GM12878 (cell line): ENCODE results near the gene RGS14. TPM values are rescaled to one million over a fixed set of nuclear protein-coding genes. Genes with fewer than 3 reads are reported as not detected.

Experiments
- ATAC-seq: fragments of 200-7000 bp; cut with Tn5 transposase; 3 replicates; pipeline ENCODE4 v1.9.1; 2020; ENCODE audit warnings: mild to moderate bottlenecking, moderate library complexity
- BruUV-seq: library from RNA; stranded (reverse); fragments of 400-500 nt; replicated peaks from 2 replicates; lab custom pipeline; 2021; lab: Mats Ljungman, UMichigan
- CTCF ChIA-PET: fragments of 300-600 bp; sonication (Branson Sonifier 250); formaldehyde crosslinking; extraction: SDS; loops from one replicate; lab custom pipeline; 2021; ENCODE audit warnings: inconsistent platforms; lab: Yijun Ruan, JAX
- POLR2A ChIA-PET: fragments of 350-600 bp; formaldehyde crosslinking; extraction: SDS; loops from one replicate; lab custom pipeline; 2021; ENCODE audit warnings: inconsistent platforms; lab: Charles Lee
- RAD21 ChIA-PET: fragments of 300-600 bp; sonication (Branson Sonifier 250); formaldehyde crosslinking; loops from one replicate; lab custom pipeline; 2023; ENCODE audit warnings: antibody characterized with exemption; ENCODE audit not compliant: unreplicated experiment; lab: Charles Lee
- SMC1A ChIA-PET: fragments of 300-600 bp; sonication (Branson Sonifier 250); formaldehyde crosslinking; loops from one replicate; lab custom pipeline; 2023; ENCODE audit not compliant: unreplicated experiment, uncharacterized antibody; lab: Charles Lee
- DNase-seq: peaks from one replicate; pipeline ENCODE4 v3.0.0-alpha.2; 2011; ENCODE audit warnings: low read depth, low spot score
- FAIRE-seq: peaks from 3 replicates; lab custom pipeline; 2011; peaks lifted over from hg19 to GRCh38; lab: Jason Lieb, UNC
- H2AFZ ChIP-seq: 2 replicates; pipeline ENCODE4 v1.6.0; 2011; ENCODE audit warnings: low read depth, low read length, control low read depth; ENCODE audit not compliant: control insufficient read depth
- H3K27ac ChIP-seq: 2 replicates; pipeline ENCODE4 v1.5.1; 2011; ENCODE audit warnings: control low read depth; ENCODE audit not compliant: control insufficient read depth, insufficient read depth
- H3K27me3 ChIP-seq, 2 experiments: replicated peaks in 1 of 2; 2 replicates each; pipeline versions ENCODE4 v1.6.0 to v1.6.1; 2011; ENCODE audit warnings: low read length in 1 of 2; ENCODE audit not compliant: control insufficient read depth in 2 of 2, insufficient read depth in 2 of 2
- H3K36me3 ChIP-seq, 2 experiments: 2 replicates each; pipeline ENCODE4 v1.5.1; 2011; ENCODE audit warnings: low read length in 1 of 2; ENCODE audit not compliant: control insufficient read depth in 2 of 2, insufficient read depth in 2 of 2
- H3K4me1 ChIP-seq: 2 replicates; pipeline ENCODE4 v1.6.1; 2011; ENCODE audit warnings: mild to moderate bottlenecking, low read length, moderate library complexity, mixed read lengths; ENCODE audit not compliant: control insufficient read depth, insufficient read depth
- H3K4me2 ChIP-seq: 2 replicates; pipeline ENCODE4 v1.6.0; 2011; ENCODE audit warnings: control low read depth; ENCODE audit not compliant: control insufficient read depth, insufficient read depth
- H3K4me3 ChIP-seq: fragments of 200-600 bp; sonication (generic); 2 replicates; pipeline ENCODE4 v1.5.1; 2016
- H3K79me2 ChIP-seq: 2 replicates; pipeline ENCODE4 v1.6.0; 2011; ENCODE audit warnings: low read length; ENCODE audit not compliant: control insufficient read depth, insufficient read depth
- H3K9ac ChIP-seq: 2 replicates; pipeline ENCODE4 v1.8.0; 2011; ENCODE audit warnings: low read length, control low read depth, mixed read lengths; ENCODE audit not compliant: control insufficient read depth, insufficient read depth
- H3K9me3 ChIP-seq: replicated peaks from 3 replicates; pipeline ENCODE4 v1.5.1; 2011; ENCODE audit warnings: mild to moderate bottlenecking, low read length; ENCODE audit not compliant: control insufficient read depth, insufficient read depth
- H4K20me1 ChIP-seq: 2 replicates; pipeline ENCODE4 v1.6.0; 2011; ENCODE audit not compliant: control insufficient read depth, insufficient read depth
- BCLAF1 ChIP-seq: fragments of 450-650 bp; IDR thresholded peaks from 2 replicates; pipeline ENCODE4 v1.6.1; 2017; ENCODE audit warnings: antibody characterized with exemption, mild to moderate bottlenecking, moderate library complexity
- BHLHE40 ChIP-seq, 2 experiments: fragments of 450-650 bp in 1 of 2; IDR thresholded peaks; 2 replicates each; pipeline ENCODE4 v1.6.1; 2011 to 2017; ENCODE audit warnings: low read depth in 2 of 2, borderline replicate concordance in 1 of 2, improper control_type of control experiment in 1 of 2, low read length in 1 of 2, mild to moderate bottlenecking in 1 of 2
- EGR1 ChIP-seq, 2 experiments: IDR thresholded peaks; 1 replicate in 1 of 2; 2 replicates in 1 of 2; pipeline ENCODE4 v1.6.1; 2011 to 2012; ENCODE audit warnings: low read depth in 2 of 2, low read length in 2 of 2, borderline replicate concordance in 1 of 2, mild to moderate bottlenecking in 1 of 2, moderate library complexity in 1 of 2
- ESRRA ChIP-seq: IDR thresholded peaks from 2 replicates; pipeline ENCODE4 v1.6.1; 2012; ENCODE audit warnings: mild to moderate bottlenecking, low read length, improper control_type of control experiment
- IKZF2 ChIP-seq, 2 experiments: fragments of 450-650 bp; IDR thresholded peaks; 2 replicates each; pipeline ENCODE4 v1.6.1; 2017; ENCODE audit warnings: mild to moderate bottlenecking in 2 of 2, moderate library complexity in 2 of 2
- MAX ChIP-seq: IDR thresholded peaks from 2 replicates; pipeline ENCODE4 v1.6.1; 2012; ENCODE audit warnings: low read depth, low read length, improper control_type of control experiment
- NR2C2 ChIP-seq: IDR thresholded peaks from 2 replicates; pipeline ENCODE4 v1.6.1; 2011; ENCODE audit warnings: borderline replicate concordance, low read depth; ENCODE audit not compliant: control insufficient read depth, insufficient read length
- RELA ChIP-seq: fragments of 450-650 bp; IDR thresholded peaks from 2 replicates; pipeline ENCODE4 v1.8.0; 2014; ENCODE audit warnings: borderline replicate concordance; ENCODE audit not compliant: partially characterized antibody
- SREBF2 ChIP-seq: IDR thresholded peaks from 2 replicates; pipeline ENCODE4 v1.6.1; 2012; ENCODE audit warnings: mild to moderate bottlenecking, low read length
- STAT1 ChIP-seq: fragments of 450-650 bp; conservative IDR thresholded peaks from 2 replicates; pipeline ENCODE4 v1.6.1; 2014; ENCODE audit warnings: antibody characterized with exemption, mild to moderate bottlenecking
- SUZ12 ChIP-seq: fragments of 200-600 bp; sonication (generic); IDR thresholded peaks from one replicate; pipeline ENCODE4 v1.6.1; 2018; ENCODE audit warnings: antibody characterized with exemption, mild to moderate bottlenecking; ENCODE audit not compliant: unreplicated experiment
- YY1 ChIP-seq: IDR thresholded peaks from 2 replicates; pipeline ENCODE4 v1.6.1; 2011; ENCODE audit warnings: low read depth, mild to moderate bottlenecking, low read length
- ZNF217 ChIP-seq: fragments of 450-650 bp; IDR thresholded peaks from 2 replicates; pipeline ENCODE4 v1.6.1; 2017; ENCODE audit warnings: antibody characterized with exemption, mild to moderate bottlenecking
- WGBS: methylation state at CpG from one replicate; pipeline ENCODE4 v1.1.6; 2016; ENCODE audit warnings: low lambda C conversion rate; ENCODE audit not compliant: insufficient replicate concordance, insufficient coverage; ENCODE audit errors: missing lambda C conversion rate; 5-methylcytosine and 5-hydroxymethylcytosine counted together
- in situ Hi-C: fragments of 300-500 bp; cut with MboI; formaldehyde crosslinking; loops from 9 replicates; pipeline ENCODE4 v1.14.3; 2018; ENCODE audit warnings: mixed read lengths
- intact Hi-C: fragments of 100-400 bp; cut with micrococcal nuclease; formaldehyde crosslinking; loops from one replicate; pipeline ENCODE4 v1.14.2; 2022; ENCODE audit not compliant: unreplicated experiment
- polyA plus RNA-seq, 11 experiments: library from polyadenylated mRNA; depleted of rRNA in 4 of 11; unstranded in 6 of 11; stranded (reverse) in 5 of 11; fragments of >200 nt; fragmentation: Nextera tagmentation in 4 of 11; fragmentation: Illumina TruSeq in 1 of 11; extraction: Ambion mirVana in 4 of 11; extraction: Trizol in 1 of 11; gene quantifications; 1 replicate in 1 of 11; 2 replicates in 10 of 11; pipeline versions ENCODE4 v1.2.1 to v1.2.3, GENCODE V29; 2011 to 2016; ENCODE audit warnings: inconsistent platforms in 2 of 11, missing spikeins in 2 of 11, low read depth in 1 of 11
- total RNA-seq, 4 experiments: library from RNA; depleted of rRNA in 3 of 4; stranded (reverse); fragments of >200 nt in 3 of 4; fragmentation: Illumina TruSeq in 1 of 4; extraction: Trizol in 1 of 4; gene quantifications; 2 replicates each; pipeline versions ENCODE4 v1.2.1 to v1.2.3, GENCODE V29; 2013 to 2021

The RGS14 gene
- total and polyA plus RNA-seq, 10 of the 15 experiments (the other 5 are each of a cell fraction or from before 2014, with no cell fraction given): 0.19 to 88.7 (median 54.8) TPM

- Histone ChIP-seq H3K4me2 (no peak overlapping the region), H4K20me1 (no peaks in the 10 kb centered on the region), H3K79me2 (no peaks in the 10 kb centered on the region), H2AFZ (no peak overlapping the region; the same call in 1 of the 2 replicates), H3K27ac (no peak overlapping the region), H3K4me3 (no peak overlapping the region), H3K36me3 (no peaks in the 10 kb centered on the region), H3K9ac (no peak overlapping the region), H3K9me3 (no peaks in the 10 kb centered on the region), H3K4me1 (peaks cover 28% of the 10 kb centered on the region), H3K27me3 (no peaks in the 10 kb centered on the region; a peak in 1 of 4 replicates)
- BruUV-seq: no TSS peak
- WGBS: 49% methylated on average over 2 of the region's 2 CpGs
- FAIRE-seq: no peak
- DNase-seq: no peak
- no peak for TF ChIP-seq ZNF217
- no peak for TF ChIP-seq BHLHE40 (IDR thresholded peaks at IDR 0.05; ENCODE audit: borderline replicate concordance in 1 of 2, low read depth in 2 of 2, low read length in 1 of 2)
- TF ChIP-seq EGR1 (IDR thresholded peaks at IDR 0.05; ENCODE audit: borderline replicate concordance in 1 of 2, low read depth in 2 of 2, low read length in 2 of 2): 0 out of 3 replicates have a peak, but pooled peaks of 1 of the 2 experiments have one; percentile 1
- SMC1A ChIA-PET: interaction anchor here (0.7 to 7.4 kb wide), 9 partner anchors 11 to 96 kb away, joined by 3 to 105 read pairs (median 21); partner anchors contain the start of genes GRK6, PDLIM7 and PRR7
- no peak for ATAC-seq
- intact Hi-C loops (no loop called here), in situ Hi-C loops (no loop called here)
- RAD21 ChIA-PET: interaction anchor here (0.7 to 6.5 kb wide), 13 partner anchors 9 to 103 kb away, joined by 3 to 291 read pairs (median 12); partner anchors contain the start of genes GRK6, PDLIM7, PRR7 and RGS14
- POLR2A ChIA-PET: interaction anchor here (1.0 to 11.0 kb wide), 9 partner anchors 14 to 96 kb away, joined by 3 to 174 read pairs (median 10); partner anchors contain the start of genes GRK6, PDLIM7 and PRR7
- CTCF ChIA-PET: interaction anchor here (1.0 to 8.3 kb wide), 18 partner anchors 10 to 107 kb away, joined by 3 to 391 read pairs (median 18); partner anchors contain the start of genes GRK6, PDLIM7 and PRR7
Observed at GRCh38 chr5:177405312-177405711, 47.6 kb downstream of the RGS14 start.

- ChIA-PET POLR2A (interaction anchor here (0.6 to 11.0 kb wide), 7 partner anchors 15 to 192 kb away, joined by 3 to 174 read pairs (median 56); partner anchors contain the start of genes GRK6 and PRR7), RAD21 (interaction anchor here (2.8 to 6.5 kb wide), 6 partner anchors 16 to 92 kb away, joined by 12 to 291 read pairs (median 71); partner anchors contain the start of genes GRK6, PDLIM7 and PRR7), CTCF (interaction anchor here (1.4 to 8.3 kb wide), 6 partner anchors 14 to 96 kb away, joined by 3 to 391 read pairs (median 130); partner anchors contain the start of genes GRK6 and PRR7), SMC1A (interaction anchor here (1.1 to 7.4 kb wide), 9 partner anchors 12 to 95 kb away, joined by 3 to 105 read pairs (median 21); partner anchors contain the start of genes GRK6 and PRR7)
- DNase-seq (no peak), ATAC-seq (peak; percentile 18), FAIRE-seq (no peak)
- Histone ChIP-seq H3K4me1 (peaks cover 28% of the 10 kb centered on the region), H3K27me3 (no peaks in the 10 kb centered on the region; a peak in 1 of 4 replicates), H2AFZ (no peak overlapping the region), H3K36me3 (no peaks in the 10 kb centered on the region), H3K9ac (no peak overlapping the region), H3K4me3 (no peak overlapping the region), H3K9me3 (no peaks in the 10 kb centered on the region), H4K20me1 (no peaks in the 10 kb centered on the region), H3K79me2 (no peaks in the 10 kb centered on the region), H3K27ac (no peak overlapping the region), H3K4me2 (no peak overlapping the region)
- WGBS: 24% methylated on average over 5 of the region's 5 CpGs
- no TSS peak for BruUV-seq
- intact Hi-C loops: no loop called here
- in situ Hi-C loops: no loop called here
- no peak for TF ChIP-seq NR2C2
- peak in 1 of 2 experiments; percentile 51; a peak in 3 of 4 replicates for TF ChIP-seq IKZF2 (IDR thresholded peaks at IDR 0.05)
- TF ChIP-seq RELA: no peak
- no peak for TF ChIP-seq ESRRA
- no peak for TF ChIP-seq BCLAF1
- no peak for TF ChIP-seq SREBF2
- no peak for TF ChIP-seq STAT1
- TF ChIP-seq SUZ12: no peak
- no peak for TF ChIP-seq YY1
- no peak for TF ChIP-seq MAX
Observed at GRCh38 chr5:177405805-177406204, 48.1 kb downstream of the RGS14 start.
